H9 (cell line): ENCODE data around the gene UBE2N. TPM values are rescaled to one million over a fixed set of nuclear protein-coding genes. Genes with fewer than 3 reads are reported as not detected.

Experiments
- DNase-seq: peaks from one replicate; pipeline ENCODE4 v3.0.0-alpha.2; 2017
- H2AFZ ChIP-seq: one replicate; pipeline ENCODE4 v1.6.1; 2013; ENCODE audit warnings: mild to moderate bottlenecking, low read length, control low read depth, moderate library complexity
- H2AK5ac ChIP-seq: 2 replicates; pipeline ENCODE4 v1.6.1; 2013; ENCODE audit warnings: low read length, control low read depth, mixed read lengths; ENCODE audit not compliant: insufficient read length
- H2BK120ac ChIP-seq: one replicate; pipeline ENCODE4 v1.6.1; 2013; ENCODE audit warnings: low read depth, mild to moderate bottlenecking, low read length, control low read depth, inconsistent platforms; ENCODE audit not compliant: poor library complexity, severe bottlenecking
- H2BK12ac ChIP-seq: 2 replicates; pipeline ENCODE4 v1.6.1; 2013; ENCODE audit warnings: low read length, control low read depth, mixed read lengths, low read depth; ENCODE audit not compliant: insufficient read length
- H2BK15ac ChIP-seq: 2 replicates; pipeline ENCODE4 v1.6.1; 2013; ENCODE audit warnings: low read depth, low read length, control low read depth
- H2BK20ac ChIP-seq: one replicate; pipeline ENCODE4 v1.6.1; 2013; ENCODE audit warnings: low read depth, mild to moderate bottlenecking, low read length, control low read depth, inconsistent platforms; ENCODE audit not compliant: poor library complexity, severe bottlenecking
- H2BK5ac ChIP-seq: 2 replicates; pipeline ENCODE4 v1.6.1; 2013; ENCODE audit warnings: low read length, control low read depth, mixed read lengths; ENCODE audit not compliant: insufficient read length
- H3K14ac ChIP-seq: 2 replicates; pipeline ENCODE4 v1.6.1; 2013; ENCODE audit warnings: low read length, control low read depth; ENCODE audit not compliant: insufficient read depth
- H3K18ac ChIP-seq: 2 replicates; pipeline ENCODE4 v1.6.1; 2013; ENCODE audit warnings: low read depth, mild to moderate bottlenecking, mixed read lengths, low read length, control low read depth; ENCODE audit not compliant: insufficient read length
- H3K23ac ChIP-seq: 2 replicates; pipeline ENCODE4 v1.6.1; 2013; ENCODE audit warnings: low read length, control low read depth, mixed read lengths, low read depth; ENCODE audit not compliant: insufficient read length
- H3K23me2 ChIP-seq: 2 replicates; pipeline ENCODE4 v1.6.1; 2013; ENCODE audit warnings: low read depth, mild to moderate bottlenecking, mixed read lengths, low read length, control low read depth; ENCODE audit not compliant: insufficient read length, poor library complexity, severe bottlenecking
- H3K27ac ChIP-seq: 2 replicates; pipeline ENCODE4 v1.5.1; 2013; ENCODE audit warnings: low read length, control low read depth, mixed read lengths, low read depth; ENCODE audit not compliant: insufficient read length
- H3K27me3 ChIP-seq: 2 replicates; pipeline ENCODE4 v1.6.1; 2013; ENCODE audit warnings: low read length, control low read depth, inconsistent platforms; ENCODE audit not compliant: insufficient read depth
- H3K4ac ChIP-seq: 2 replicates; pipeline ENCODE4 v1.6.1; 2013; ENCODE audit warnings: low read depth, mild to moderate bottlenecking, control low read depth, inconsistent platforms, low read length, moderate library complexity
- H3K4me1 ChIP-seq: 2 replicates; pipeline ENCODE4 v1.6.1; 2013; ENCODE audit warnings: low read length, control low read depth, inconsistent platforms; ENCODE audit not compliant: insufficient read depth
- H3K4me2 ChIP-seq: 2 replicates; pipeline ENCODE4 v1.6.1; 2013; ENCODE audit warnings: low read length, control low read depth, mixed read lengths; ENCODE audit not compliant: insufficient read length, insufficient read depth
- H3K56ac ChIP-seq: 2 replicates; pipeline ENCODE4 v1.6.1; 2013; ENCODE audit warnings: low read depth, mild to moderate bottlenecking, mixed read lengths, low read length, control low read depth; ENCODE audit not compliant: insufficient read length
- H3K79me1 ChIP-seq: 2 replicates; pipeline ENCODE4 v1.6.1; 2013; ENCODE audit warnings: low read depth, mild to moderate bottlenecking, moderate library complexity, low read length, control low read depth, inconsistent platforms; ENCODE audit not compliant: insufficient read depth, poor library complexity, severe bottlenecking
- H3K79me2 ChIP-seq: 2 replicates; pipeline ENCODE4 v1.6.1; 2013; ENCODE audit warnings: low read length, control low read depth, inconsistent platforms; ENCODE audit not compliant: insufficient read depth
- H3K9ac ChIP-seq: 2 replicates; pipeline ENCODE4 v1.6.1; 2013; ENCODE audit warnings: low read length, control low read depth, mixed read lengths; ENCODE audit not compliant: insufficient read length; ENCODE audit errors: extremely low read depth
- H3K9me3 ChIP-seq: one replicate; pipeline ENCODE4 v1.6.1; 2013; ENCODE audit warnings: low read depth, low read length, inconsistent platforms; ENCODE audit not compliant: control insufficient read depth
- H3T11ph ChIP-seq: one replicate; pipeline ENCODE4 v1.6.1; 2013; ENCODE audit warnings: mild to moderate bottlenecking, low read length, control low read depth, inconsistent platforms
- H4K20me1 ChIP-seq: one replicate; pipeline ENCODE4 v1.6.1; 2013; ENCODE audit not compliant: control insufficient read depth, insufficient read length, insufficient read depth
- H4K5ac ChIP-seq: 2 replicates; pipeline ENCODE4 v1.6.1; 2013; ENCODE audit warnings: low read depth, mild to moderate bottlenecking, mixed read lengths, low read length, control low read depth; ENCODE audit not compliant: insufficient read length
- H4K8ac ChIP-seq: replicated peaks from 2 replicates; pipeline ENCODE4 v1.6.1; 2013; ENCODE audit warnings: low read length, control low read depth, mixed read lengths, low read depth; ENCODE audit not compliant: insufficient read length
- H4K91ac ChIP-seq: 2 replicates; pipeline ENCODE4 v1.6.1; 2013; ENCODE audit warnings: low read depth, mild to moderate bottlenecking, moderate library complexity, mixed read lengths, low read length, control low read depth; ENCODE audit not compliant: insufficient read length
- H3K27ac Mint-ChIP-seq, 3 experiments: 2 replicates in 2 of 3; 3 replicates in 1 of 3; pipeline ENCODE4 v1.8.0; 2020 to 2021; ENCODE audit warnings: mixed read lengths in 3 of 3, mild to moderate bottlenecking in 1 of 3, moderate library complexity in 1 of 3
- H3K27me3 Mint-ChIP-seq: 2 replicates; pipeline ENCODE4 v1.8.0; 2021; ENCODE audit warnings: low read depth, mild to moderate bottlenecking, moderate library complexity, mixed read lengths
- H3K36me3 Mint-ChIP-seq, 3 experiments: 2 replicates in 2 of 3; 3 replicates in 1 of 3; pipeline ENCODE4 v1.8.0; 2020 to 2021; ENCODE audit warnings: low read depth in 3 of 3, mixed read lengths in 3 of 3; ENCODE audit not compliant: insufficient read depth in 1 of 3
- H3K4me1 Mint-ChIP-seq, 2 experiments: 2 replicates each; pipeline ENCODE4 v1.8.0; 2020; ENCODE audit warnings: mixed read lengths in 2 of 2
- H3K4me3 Mint-ChIP-seq, 2 experiments: 2 replicates in 1 of 2; 3 replicates in 1 of 2; pipeline ENCODE4 v1.8.0; 2020 to 2021; ENCODE audit warnings: mild to moderate bottlenecking in 2 of 2, mixed read lengths in 2 of 2, moderate library complexity in 1 of 2
- H3K9me3 Mint-ChIP-seq, 2 experiments: 2 replicates in 1 of 2; 3 replicates in 1 of 2; pipeline ENCODE4 v1.8.0; 2020; ENCODE audit warnings: mild to moderate bottlenecking in 2 of 2, mixed read lengths in 2 of 2, moderate library complexity in 1 of 2
- CTCF ChIP-seq: fragments of 200-600 bp; sonication (generic); conservative IDR thresholded peaks from 3 replicates; pipeline ENCODE4 v1.8.0; 2021; ENCODE audit warnings: antibody characterized with exemption, mild to moderate bottlenecking
- WGBS: extraction: QIAGEN DNeasy Blood & Tissue Kit; methylation state at CpG from one replicate; pipeline ENCODE4 v1.1.7; 2013; ENCODE audit warnings: missing lambda C conversion rate, low lambda C conversion rate, mixed read lengths; ENCODE audit not compliant: insufficient read length; ENCODE audit errors: extremely low coverage; 5-methylcytosine and 5-hydroxymethylcytosine counted together
- total RNA-seq: library from RNA; stranded (reverse); gene quantifications from 2 replicates; pipeline ENCODE4 v1.2.1, GENCODE V29; 2021

Gene UBE2N
- total RNA-seq, 1 experiment from 2014 or later: 192 TPM

DNA sequence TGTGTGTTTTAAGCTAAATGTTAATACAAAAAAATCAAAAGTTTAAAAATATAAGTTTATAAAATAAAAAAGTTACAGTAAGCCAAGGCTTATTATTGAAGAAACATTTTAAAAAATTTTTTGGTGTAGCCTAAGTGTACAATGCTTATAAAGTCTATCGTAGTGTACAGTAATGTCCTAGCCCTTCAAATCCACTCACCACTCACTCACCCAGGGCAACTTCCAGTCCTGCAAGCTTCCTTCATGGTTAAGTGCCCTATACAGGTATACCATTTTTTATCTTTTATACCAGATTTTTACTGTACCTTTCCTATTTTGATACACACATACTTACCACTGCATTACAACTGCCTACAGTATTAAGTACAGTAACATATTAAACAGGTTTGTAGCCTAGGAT, 11.9 kb downstream of the UBE2N start:
- no peak overlapping the region for H3K14ac ChIP-seq
- DNase-seq: no peak
- no peak overlapping the region for H2AFZ ChIP-seq
- no peak overlapping the region for H2BK120ac ChIP-seq
- no peak overlapping the region for H3K4ac ChIP-seq
- no peak overlapping the region for H2AK5ac ChIP-seq
- no peak overlapping the region for H4K8ac ChIP-seq
- H3K23ac ChIP-seq: no peak overlapping the region
- H3K4me3 Mint-ChIP-seq: no peak overlapping the region
- H3K56ac ChIP-seq: no peak overlapping the region
- TF ChIP-seq CTCF: no peak
- H3K4me2 ChIP-seq: no peak overlapping the region
- peaks cover 1 to 7% (median 2%) of the 10 kb centered on the region in 3 experiments; a peak in 4 of 7 replicates for H3K36me3 Mint-ChIP-seq
- WGBS: no CpG with 5 or more reads among the region's 1 CpG
- H4K91ac ChIP-seq: no peak overlapping the region
- H4K20me1 ChIP-seq: no peaks in the 10 kb centered on the region
- peaks cover 4% of the 10 kb centered on the region for H3K4me1 ChIP-seq
- H3K27me3 Mint-ChIP-seq: no peaks in the 10 kb centered on the region
- no peak overlapping the region for H2BK20ac ChIP-seq
- H3K9ac ChIP-seq: no peak overlapping the region
- H3T11ph ChIP-seq: no peak overlapping the region
- H2BK15ac ChIP-seq: no peak overlapping the region
- no peak overlapping the region for H2BK5ac ChIP-seq
- H3K79me2 ChIP-seq: peaks cover 76% of the 10 kb centered on the region; the same call in 1 of the 2 replicates
- H3K4me1 Mint-ChIP-seq: peaks cover 25% of the 10 kb centered on the region in 2 experiments
- H3K23me2 ChIP-seq: no peaks in the 10 kb centered on the region
- H3K27ac Mint-ChIP-seq: no peak overlapping the region
- no peak overlapping the region for H2BK12ac ChIP-seq
- no peak overlapping the region for H4K5ac ChIP-seq
- no peak overlapping the region for H3K27ac ChIP-seq
- no peak overlapping the region for H3K18ac ChIP-seq
- no peaks in the 10 kb centered on the region for H3K9me3 Mint-ChIP-seq
- H3K27me3 ChIP-seq: no peaks in the 10 kb centered on the region
- no peaks in the 10 kb centered on the region for H3K9me3 ChIP-seq
- peaks cover 4% of the 10 kb centered on the region for H3K79me1 ChIP-seq
